Measurements from ENCODE around the gene ASPSCR1. TPM values are rescaled to one million over a fixed set of nuclear protein-coding genes. Genes with fewer than 3 reads are reported as not detected.

The ASPSCR1 gene
- total and polyA plus RNA-seq, 2 of the 8 experiments (the other 6 are each of a cell fraction or from before 2014, with no cell fraction given), result 33.3 to 43.7 TPM

DNA sequence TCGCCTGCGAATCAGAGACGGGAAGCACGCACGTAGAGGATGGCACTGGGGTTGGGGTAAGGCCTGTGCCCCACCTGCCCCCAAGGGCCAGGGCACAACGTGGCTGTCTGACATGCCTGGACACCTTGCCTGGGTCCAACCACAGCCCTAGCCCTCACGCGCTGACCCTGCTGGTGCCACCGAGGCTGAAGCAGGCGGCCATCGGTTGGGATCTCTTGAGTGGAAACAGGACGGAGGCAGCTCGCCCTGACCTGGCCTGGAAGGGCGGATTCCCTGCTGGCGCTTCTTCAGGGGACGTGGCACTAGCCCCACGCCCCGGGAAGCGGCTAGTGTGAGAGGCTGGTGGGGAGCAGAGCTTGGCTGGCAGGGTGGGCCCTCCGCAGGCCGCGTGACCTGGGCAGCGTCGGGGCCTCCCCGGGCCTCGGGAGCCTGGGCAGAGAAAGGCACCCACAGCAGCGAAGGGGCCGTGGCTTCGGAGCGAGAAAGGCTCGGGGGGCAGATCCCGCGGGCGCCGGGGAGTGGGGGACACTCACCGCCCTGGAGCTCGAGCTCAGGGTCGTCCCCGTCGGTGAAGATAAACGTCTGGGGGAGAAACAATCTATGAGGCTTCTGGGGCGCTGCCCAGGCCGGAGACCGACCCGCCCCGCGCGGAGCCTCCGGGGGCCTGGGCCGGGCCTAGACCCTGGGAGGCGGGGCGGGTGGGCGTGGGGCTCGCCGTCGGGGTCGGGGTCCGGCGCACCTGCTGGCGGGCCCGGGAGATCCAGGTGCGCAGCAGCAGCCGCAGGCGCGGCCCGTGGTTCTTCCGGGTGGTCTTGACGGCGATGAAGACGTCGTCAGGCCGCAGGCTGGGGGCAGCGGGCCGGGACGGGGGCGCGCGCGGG lies 73.6 kb downstream of the ASPSCR1 start:
- H2AK5ac ChIP-seq (ENCODE audit: low read depth, low read length), result no peak overlapping the region
- DNase-seq (ENCODE audit: low read depth in 1 of 2, low spot score in 2 of 2) (no peak), FAIRE-seq (no peak)
- peak overlapping the region; percentile 60 for H3K18ac ChIP-seq (ENCODE audit: extremely low read depth, low read length)
- no peak overlapping the region for H2AFZ ChIP-seq (ENCODE audit: low read length)
- peak overlapping the region; percentile 46 for H3K56ac ChIP-seq (replicated peaks; ENCODE audit: insufficient read length, low read depth, low read length)
- H3K23ac ChIP-seq (ENCODE audit: insufficient read length), result no peak overlapping the region
- no peak overlapping the region for H2BK20ac ChIP-seq (ENCODE audit: low read length)
- H4K5ac ChIP-seq (ENCODE audit: insufficient read length, low read depth, low read length), result peak overlapping the region; percentile 24
- H3K27me3 ChIP-seq (replicated peaks in 1 of 4; ENCODE audit: control insufficient read depth in 3 of 4, extremely low read depth in 1 of 4, insufficient read depth in 3 of 4, low read length in 3 of 4), result no peaks in the 10 kb centered on the region; a peak in 1 of 7 replicates
- peaks cover 6% of the 10 kb centered on the region; the same call in 1 of the 2 replicates for H3K79me1 ChIP-seq (ENCODE audit: low read depth, low read length)
- H4K91ac ChIP-seq (replicated peaks; ENCODE audit: insufficient read length, low read length), result peak overlapping the region; percentile 25
- ChIA-PET CTCF (ENCODE audit: partially characterized antibody) (interaction anchor here (1.1 to 1.7 kb wide), 3 partner anchors 20 to 27 kb away, joined by 3 read pairs; partner anchors contain the start of gene RAC3), POLR2A (ENCODE audit: partially characterized antibody) (interaction anchor here (0.8 to 13.2 kb wide), 9 partner anchors 10 to 348 kb away, joined by 3 to 161 read pairs (median 5); partner anchors contain the start of genes CENPX, DUS1L, LRRC45 and MRPL12)
- peaks cover 5 to 25% (median 12%) of the 10 kb centered on the region in 4 experiments for H3K36me3 ChIP-seq (ENCODE audit: control insufficient read depth in 2 of 4, insufficient read depth in 4 of 4, low read length in 3 of 4)
- no peaks in the 10 kb centered on the region for H3K9me3 ChIP-seq (ENCODE audit: insufficient read depth in 2 of 2, low read depth in 1 of 2, low read length in 1 of 2)
- peak overlapping the region; percentile 21 for H3K4ac ChIP-seq (replicated peaks; ENCODE audit: insufficient read length, low read depth, low read length)
- peak overlapping the region in 2 of 4 experiments; percentile 38 to 54; a peak in 4 of 7 replicates for H3K9ac ChIP-seq (replicated peaks in 1 of 4; ENCODE audit: extremely low read depth in 1 of 4, low read depth in 3 of 4, low read length in 3 of 4)
- H3K4me3 ChIP-seq (ENCODE audit: extremely low read depth in 1 of 4, insufficient read depth in 2 of 4, low read depth in 3 of 4, low read length in 4 of 4), result peak overlapping the region; percentile 45 to 87 (median 76)
- H4K8ac ChIP-seq (ENCODE audit: extremely low read depth, insufficient read depth, low read length), result no peak overlapping the region; the same call in 1 of the 2 replicates
- 29% methylated on average over 51 of the region's 79 CpGs; no CpG with 5 or more reads in 1 of the 2 experiments for WGBS, 2 experiments (ENCODE audit: extremely low coverage in 1 of 2, insufficient coverage in 1 of 2, insufficient read length in 1 of 2, insufficient replicate concordance in 2 of 2, low coverage in 1 of 2, low lambda C conversion rate in 2 of 2, missing lambda C conversion rate in 1 of 2)
- H2BK12ac ChIP-seq (ENCODE audit: low read depth, low read length), result no peak overlapping the region
- peaks cover 0 to 11% (median 6%) of the 10 kb centered on the region in 4 experiments; a peak in 5 of 7 replicates for H3K4me1 ChIP-seq (replicated peaks in 1 of 4; ENCODE audit: control insufficient read depth in 3 of 4, insufficient read depth in 4 of 4, low read length in 3 of 4)
- H3K23me2 ChIP-seq (ENCODE audit: low read depth, low read length), result peaks cover 6% of the 10 kb centered on the region; the same call in 1 of the 2 replicates
- H3K79me2 ChIP-seq (ENCODE audit: control insufficient read depth in 1 of 2, insufficient read depth in 2 of 2, low read length in 2 of 2), result peaks cover 0 to 12% of the 10 kb centered on the region in 2 experiments; a peak in 1 of 4 replicates
- peaks cover 4 to 15% of the 10 kb centered on the region in 2 experiments for H4K20me1 ChIP-seq (replicated peaks in 1 of 2; ENCODE audit: control insufficient read depth in 1 of 2, insufficient read depth in 2 of 2, low read length in 2 of 2)
- H3K14ac ChIP-seq (ENCODE audit: insufficient read length), result no peak overlapping the region
- H2BK5ac ChIP-seq (ENCODE audit: low read depth, low read length), result no peak overlapping the region
- peak overlapping the region; percentile 68 to 69 for H3K4me2 ChIP-seq (ENCODE audit: insufficient read depth in 1 of 2, low read depth in 2 of 2, low read length in 2 of 2)
- no peak overlapping the region for H2BK15ac ChIP-seq (ENCODE audit: low read length)
- no peak overlapping the region for H2BK120ac ChIP-seq (replicated peaks; ENCODE audit: low read depth, low read length)
- no peak overlapping the region for H3K27ac ChIP-seq (ENCODE audit: low read depth, low read length)
- TF ChIP-seq ZNF274 (IDR thresholded peaks at IDR 0.05; ENCODE audit: borderline replicate concordance, extremely low read depth, low read length) (no peak), CHD2 (IDR thresholded peaks at IDR 0.05; ENCODE audit: low read length) (no peak), RNF2 (IDR thresholded peaks at IDR 0.05; ENCODE audit: borderline replicate concordance, low read depth, low read length, missing control alignments, poor library complexity, severe bottlenecking) (no peak), FOSL1 (IDR thresholded peaks at IDR 0.05; ENCODE audit: insufficient read depth, low read depth, low read length) (no peak), TBP (IDR thresholded peaks at IDR 0.05; ENCODE audit: low read depth, low read length) (no peak)
- TF ChIP-seq, protein P1, sequence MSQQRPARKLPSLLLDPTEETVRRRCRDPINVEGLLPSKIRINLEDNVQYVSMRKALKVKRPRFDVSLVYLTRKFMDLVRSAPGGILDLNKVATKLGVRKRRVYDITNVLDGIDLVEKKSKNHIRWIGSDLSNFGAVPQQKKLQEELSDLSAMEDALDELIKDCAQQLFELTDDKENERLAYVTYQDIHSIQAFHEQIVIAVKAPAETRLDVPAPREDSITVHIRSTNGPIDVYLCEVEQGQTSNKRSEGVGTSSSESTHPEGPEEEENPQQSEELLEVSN (IDR thresholded peaks at IDR 0.05), result no peak
- TF ChIP-seq, protein P2, sequence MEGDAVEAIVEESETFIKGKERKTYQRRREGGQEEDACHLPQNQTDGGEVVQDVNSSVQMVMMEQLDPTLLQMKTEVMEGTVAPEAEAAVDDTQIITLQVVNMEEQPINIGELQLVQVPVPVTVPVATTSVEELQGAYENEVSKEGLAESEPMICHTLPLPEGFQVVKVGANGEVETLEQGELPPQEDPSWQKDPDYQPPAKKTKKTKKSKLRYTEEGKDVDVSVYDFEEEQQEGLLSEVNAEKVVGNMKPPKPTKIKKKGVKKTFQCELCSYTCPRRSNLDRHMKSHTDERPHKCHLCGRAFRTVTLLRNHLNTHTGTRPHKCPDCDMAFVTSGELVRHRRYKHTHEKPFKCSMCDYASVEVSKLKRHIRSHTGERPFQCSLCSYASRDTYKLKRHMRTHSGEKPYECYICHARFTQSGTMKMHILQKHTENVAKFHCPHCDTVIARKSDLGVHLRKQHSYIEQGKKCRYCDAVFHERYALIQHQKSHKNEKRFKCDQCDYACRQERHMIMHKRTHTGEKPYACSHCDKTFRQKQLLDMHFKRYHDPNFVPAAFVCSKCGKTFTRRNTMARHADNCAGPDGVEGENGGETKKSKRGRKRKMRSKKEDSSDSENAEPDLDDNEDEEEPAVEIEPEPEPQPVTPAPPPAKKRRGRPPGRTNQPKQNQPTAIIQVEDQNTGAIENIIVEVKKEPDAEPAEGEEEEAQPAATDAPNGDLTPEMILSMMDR (IDR thresholded peaks at IDR 0.05; ENCODE audit: control extremely low read depth in 1 of 3, insufficient read depth in 1 of 3, low read depth in 1 of 3, low read length in 3 of 3), result no peak
